NT2/D1 (cell line): ENCODE measurements around the gene RUNX2.

Experiments used
- DNase-seq: peaks from one replicate; pipeline ENCODE4 v3.0.0-alpha.2; 2011; ENCODE audit warnings: low read depth, low spot score
- H3K27me3 ChIP-seq: 2 replicates; pipeline ENCODE4 v1.6.0; 2011; ENCODE audit warnings: mild to moderate bottlenecking; ENCODE audit not compliant: insufficient read length, insufficient read depth
- H3K36me3 ChIP-seq: 2 replicates; pipeline ENCODE4 v1.6.1; 2011; ENCODE audit warnings: mild to moderate bottlenecking, low read length, mixed read lengths; ENCODE audit not compliant: insufficient read depth, insufficient read length
- H3K4me1 ChIP-seq: 2 replicates; pipeline ENCODE4 v1.5.1; 2011; ENCODE audit not compliant: insufficient read depth, insufficient read length
- H3K4me3 ChIP-seq: 2 replicates; pipeline ENCODE4 v1.5.1; 2011; ENCODE audit warnings: low read depth; ENCODE audit not compliant: insufficient read length
- H3K9ac ChIP-seq: 2 replicates; pipeline ENCODE4 v1.6.0; 2011; ENCODE audit warnings: low read depth; ENCODE audit not compliant: insufficient read length
- H3K9me3 ChIP-seq: 2 replicates; pipeline ENCODE4 v1.5.1; 2011; ENCODE audit warnings: mild to moderate bottlenecking, low read length; ENCODE audit not compliant: insufficient read depth
- SUZ12 ChIP-seq: IDR thresholded peaks from 2 replicates; pipeline ENCODE4 v1.6.1; 2011; ENCODE audit not compliant: insufficient read length, insufficient read depth; ENCODE audit errors: extremely low read depth
- YY1 ChIP-seq: IDR thresholded peaks from 2 replicates; pipeline ENCODE4 v1.6.1; 2011; ENCODE audit not compliant: insufficient read length, insufficient read depth
- ZNF274 ChIP-seq: IDR thresholded peaks from 2 replicates; pipeline ENCODE4 v1.6.1; 2011; ENCODE audit warnings: mild to moderate bottlenecking, low read depth, low read length

Gene RUNX2

DNA sequence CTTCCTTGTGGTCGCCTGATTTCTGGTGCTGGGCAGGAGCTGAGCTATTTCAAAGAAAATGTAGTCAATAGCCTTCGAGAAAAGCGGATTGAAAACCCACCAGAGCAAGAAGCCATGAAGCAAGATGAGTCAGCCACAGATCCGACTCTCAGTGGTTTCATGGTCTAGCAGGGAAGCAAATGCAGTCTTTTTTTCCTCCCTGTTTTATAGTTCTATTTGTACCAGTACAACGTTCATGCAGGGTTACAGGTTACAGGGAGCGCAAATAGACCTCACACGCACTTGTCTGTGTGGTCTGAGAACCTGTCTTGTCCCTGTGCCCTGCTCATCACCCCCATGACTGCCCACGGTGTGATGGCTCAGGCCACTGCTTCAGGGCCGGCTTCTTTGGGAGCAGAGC, 359.4 kb downstream of the RUNX2 start:
- no peak overlapping the region for H3K9ac ChIP-seq
- no peaks in the 10 kb centered on the region for H3K4me1 ChIP-seq
- no peak for DNase-seq
- no peaks in the 10 kb centered on the region for H3K27me3 ChIP-seq
- H3K36me3 ChIP-seq = no peaks in the 10 kb centered on the region
- H3K9me3 ChIP-seq = no peaks in the 10 kb centered on the region
- TF ChIP-seq SUZ12 (no peak), YY1 (no peak), ZNF274 (no peak)
- H3K4me3 ChIP-seq = no peak overlapping the region

DNA sequence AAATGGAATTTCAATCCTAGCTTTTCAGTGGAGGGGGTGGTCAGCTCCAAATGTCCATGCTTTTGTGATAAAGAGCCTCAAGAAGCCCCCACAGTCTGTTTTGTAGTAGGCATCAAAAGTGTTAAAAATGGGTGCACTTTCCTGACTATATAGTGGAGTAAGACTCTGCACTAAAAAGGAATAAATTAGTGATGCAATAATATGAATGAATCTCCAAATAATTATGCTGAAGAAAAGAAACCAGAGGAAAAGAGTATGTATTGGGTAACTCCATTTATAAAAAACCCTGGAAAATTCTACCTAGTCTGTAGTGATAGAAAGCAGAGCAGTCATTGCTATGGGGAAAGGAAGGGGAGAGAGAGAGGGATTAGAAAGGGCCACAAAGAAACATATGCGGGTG, 360.1 kb downstream of the RUNX2 start:
- H3K4me3 ChIP-seq = no peak overlapping the region
- DNase-seq = no peak
- no peak for TF ChIP-seq YY1
- no peak for TF ChIP-seq ZNF274
- TF ChIP-seq SUZ12 = no peak
- H3K36me3 ChIP-seq = no peaks in the 10 kb centered on the region
- no peaks in the 10 kb centered on the region for H3K9me3 ChIP-seq
- no peaks in the 10 kb centered on the region for H3K27me3 ChIP-seq
- H3K9ac ChIP-seq = no peak overlapping the region
- H3K4me1 ChIP-seq = no peaks in the 10 kb centered on the region

DNA sequence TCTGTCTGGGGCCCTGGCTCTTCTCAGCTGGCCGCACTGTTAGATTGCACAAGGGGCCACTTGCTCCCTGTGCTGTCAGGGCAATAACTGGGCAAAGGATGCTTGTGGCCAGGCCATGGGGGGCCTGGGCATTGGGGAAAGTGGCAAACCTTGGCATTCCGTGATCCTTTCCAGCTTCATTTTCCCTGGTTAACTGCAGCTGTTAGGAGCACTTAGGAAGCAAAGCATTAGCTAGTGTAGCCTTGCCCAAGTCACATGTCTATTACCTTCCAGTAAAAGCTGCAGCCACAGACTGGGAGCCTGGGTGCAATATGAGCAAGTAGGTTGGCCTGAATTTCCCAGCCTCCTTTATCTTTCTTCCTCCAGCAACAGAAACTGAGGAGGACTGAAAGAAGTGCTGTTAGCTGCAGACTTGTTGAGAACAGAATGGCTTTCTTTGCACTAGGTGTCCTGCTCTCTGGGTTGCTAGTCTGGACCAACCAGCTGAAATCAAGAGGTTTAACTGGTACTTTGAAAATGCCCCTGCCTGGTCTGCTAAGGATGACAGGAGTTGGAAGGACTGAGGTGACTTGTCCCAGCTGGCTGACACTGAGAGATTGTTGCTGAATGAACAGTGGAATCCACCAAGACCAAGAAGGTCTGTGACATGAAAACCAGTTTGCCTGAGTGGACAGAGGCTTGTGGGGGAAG, 361.9 kb downstream of the RUNX2 start:
- Histone ChIP-seq H3K9ac (no peak overlapping the region), H3K4me3 (no peak overlapping the region), H3K27me3 (no peaks in the 10 kb centered on the region), H3K36me3 (no peaks in the 10 kb centered on the region), H3K4me1 (no peaks in the 10 kb centered on the region), H3K9me3 (no peaks in the 10 kb centered on the region)
- TF ChIP-seq SUZ12 (no peak), ZNF274 (no peak), YY1 (no peak)
- DNase-seq = no peak

DNA sequence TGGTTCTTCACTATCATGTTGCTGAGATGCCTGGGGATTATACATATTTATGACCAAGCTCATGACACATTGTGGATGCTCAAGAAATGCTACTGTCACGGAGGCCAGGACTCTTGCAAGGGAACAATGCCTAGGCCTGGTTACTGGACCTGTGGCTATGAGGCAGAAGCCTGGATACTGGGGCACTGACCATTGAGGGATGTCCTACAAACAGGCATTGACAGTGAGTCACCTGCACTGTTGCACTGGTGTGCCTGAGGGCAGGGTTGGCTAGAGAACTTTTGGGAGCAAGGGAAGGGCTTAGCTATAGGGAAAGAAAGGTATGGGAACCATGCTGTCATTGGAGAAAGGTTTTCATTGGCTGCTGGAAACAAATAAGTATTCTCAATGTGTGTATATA, 362.7 kb downstream of the RUNX2 start:
- Histone ChIP-seq H3K9me3 (no peaks in the 10 kb centered on the region), H3K4me1 (no peaks in the 10 kb centered on the region), H3K27me3 (no peaks in the 10 kb centered on the region), H3K4me3 (no peak overlapping the region), H3K9ac (no peak overlapping the region), H3K36me3 (no peaks in the 10 kb centered on the region)
- no peak for TF ChIP-seq SUZ12
- no peak for TF ChIP-seq ZNF274
- TF ChIP-seq YY1 = no peak
- no peak for DNase-seq

DNA sequence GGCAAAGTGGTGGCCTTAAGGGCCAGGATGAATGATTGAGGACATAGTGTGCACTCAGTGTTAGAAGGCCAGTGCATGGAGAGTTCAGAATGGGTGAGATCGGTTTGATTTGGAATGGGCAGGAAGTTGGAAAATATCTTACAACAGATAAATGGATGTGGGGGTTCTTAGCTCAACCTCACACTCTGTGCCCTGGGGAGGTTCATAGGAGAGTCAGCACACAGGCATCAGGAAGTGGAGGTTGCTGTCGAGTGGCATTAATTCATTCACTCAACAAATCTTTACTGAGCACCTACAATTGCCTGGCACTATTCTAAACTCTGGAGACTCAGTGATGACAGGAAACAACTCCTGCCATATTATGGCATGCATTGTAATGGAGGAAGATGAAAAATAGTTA, 363.3 kb downstream of the RUNX2 start:
- H3K9me3 ChIP-seq = no peaks in the 10 kb centered on the region
- no peaks in the 10 kb centered on the region for H3K27me3 ChIP-seq
- H3K4me3 ChIP-seq = no peak overlapping the region
- no peak overlapping the region for H3K9ac ChIP-seq
- H3K4me1 ChIP-seq = no peaks in the 10 kb centered on the region
- TF ChIP-seq ZNF274 = no peak
- no peak for TF ChIP-seq YY1
- TF ChIP-seq SUZ12 = no peak
- H3K36me3 ChIP-seq = no peaks in the 10 kb centered on the region
- DNase-seq = no peak

DNA sequence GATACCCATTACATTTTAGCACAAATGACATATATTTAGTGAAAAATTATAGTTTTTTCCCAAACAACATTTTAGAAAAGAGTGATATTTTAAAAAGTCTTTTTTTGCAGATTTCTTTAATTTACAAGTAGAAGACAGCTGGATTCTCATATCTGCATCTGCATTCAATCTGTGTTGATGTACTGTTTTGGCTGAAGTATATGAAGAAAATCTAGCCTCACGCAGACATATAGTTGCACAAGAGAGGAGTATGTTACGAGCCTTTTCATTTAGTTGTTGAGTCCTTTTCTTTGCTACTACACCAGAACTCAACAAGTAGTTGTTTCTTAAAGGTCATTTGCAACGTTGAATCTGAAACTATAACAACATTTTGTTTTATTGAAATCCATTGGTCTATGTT, 363.9 kb downstream of the RUNX2 start:
- TF ChIP-seq ZNF274 = no peak
- no peak for TF ChIP-seq SUZ12
- no peak for TF ChIP-seq YY1
- Histone ChIP-seq H3K9me3 (no peaks in the 10 kb centered on the region), H3K4me1 (no peaks in the 10 kb centered on the region), H3K36me3 (no peaks in the 10 kb centered on the region), H3K9ac (no peak overlapping the region), H3K4me3 (no peak overlapping the region), H3K27me3 (no peaks in the 10 kb centered on the region)
- DNase-seq = no peak

DNA sequence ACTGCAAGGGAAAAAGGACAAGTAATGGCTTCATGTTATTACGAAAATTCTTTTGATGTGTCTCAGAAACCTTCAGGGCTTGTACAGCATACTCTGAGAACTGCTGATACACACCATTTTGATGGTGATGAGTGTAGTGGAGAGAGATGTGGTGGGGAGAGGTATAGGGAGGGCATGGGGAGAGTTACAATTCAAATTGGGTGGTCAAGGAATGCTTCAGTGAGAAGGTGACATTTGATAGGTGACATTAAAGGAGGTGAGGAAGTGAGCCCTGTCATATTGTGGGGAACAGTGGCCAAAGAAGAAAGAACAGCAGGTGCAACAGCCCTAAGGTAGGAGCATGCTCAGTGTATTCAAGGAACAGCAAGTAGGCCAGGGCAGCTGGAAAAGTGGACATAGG, 368.6 kb downstream of the RUNX2 start:
- DNase-seq = no peak
- H3K9me3 ChIP-seq = no peaks in the 10 kb centered on the region
- TF ChIP-seq YY1 = no peak
- TF ChIP-seq ZNF274 = no peak
- TF ChIP-seq SUZ12 = no peak
- H3K4me1 ChIP-seq = no peaks in the 10 kb centered on the region
- H3K27me3 ChIP-seq = no peaks in the 10 kb centered on the region
- no peak overlapping the region for H3K9ac ChIP-seq
- H3K36me3 ChIP-seq = no peaks in the 10 kb centered on the region
- H3K4me3 ChIP-seq = no peak overlapping the region

DNA sequence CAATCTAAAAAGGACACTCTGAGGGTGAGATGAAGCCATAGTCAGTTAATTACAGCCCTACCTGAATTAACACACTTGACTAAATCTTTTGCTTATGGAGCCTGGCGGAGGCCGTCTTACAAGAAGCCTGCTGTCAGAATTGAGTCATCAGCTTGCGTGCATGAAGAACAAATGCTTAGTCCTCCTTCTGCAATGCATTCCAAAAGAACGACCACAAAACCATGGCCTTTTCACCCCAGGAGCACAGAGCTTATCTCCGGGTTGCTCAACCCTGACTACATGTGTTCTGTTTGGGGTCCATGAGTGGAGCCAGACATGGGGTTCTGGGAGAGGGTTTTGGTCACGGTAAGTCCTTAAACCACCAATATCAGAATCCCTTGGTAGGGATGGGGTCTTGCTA, 369.5 kb downstream of the RUNX2 start:
- H3K9ac ChIP-seq = no peak overlapping the region
- TF ChIP-seq SUZ12 = no peak
- DNase-seq = no peak

More for the DNA sequence above, 369.5 kb downstream of the RUNX2 start:
- no peaks in the 10 kb centered on the region for H3K27me3 ChIP-seq
- H3K4me3 ChIP-seq = no peak overlapping the region
- H3K9me3 ChIP-seq = no peaks in the 10 kb centered on the region
- no peaks in the 10 kb centered on the region for H3K36me3 ChIP-seq
- H3K4me1 ChIP-seq = no peaks in the 10 kb centered on the region
